HEK293 (cell line): ENCODE measurements around the gene COMMD8.
A peak's percentile ranks its signal among the peaks of the same experiment; 100 is the strongest.

ENCODE experiments used
- GLI4 ChIP-seq: fragments of 450-650 bp; formaldehyde crosslinking; IDR thresholded peaks from 2 replicates; pipeline ENCODE4 v1.5.1; 2016; ENCODE audit warnings: missing biosample characterization, missing genetic modification characterization
- IKZF3 ChIP-seq: fragments of 450-650 bp; IDR thresholded peaks from 2 replicates; pipeline ENCODE4 v1.5.0; 2018; ENCODE audit warnings: missing biosample characterization, mild to moderate bottlenecking, missing genetic modification characterization, moderate library complexity
- KLF9 ChIP-seq: fragments of 450-650 bp; formaldehyde crosslinking; IDR thresholded peaks from 2 replicates; pipeline ENCODE4 v1.5.1; 2016; ENCODE audit warnings: missing biosample characterization, missing genetic modification characterization, low read depth
- PRDM1 ChIP-seq: fragments of 450-650 bp; formaldehyde crosslinking; IDR thresholded peaks from 2 replicates; pipeline ENCODE4; 2016; ENCODE audit warnings: missing biosample characterization, missing genetic modification characterization
- PRDM6 ChIP-seq: fragments of 450-650 bp; formaldehyde crosslinking; IDR thresholded peaks from 2 replicates; pipeline ENCODE4 v1.5.1; 2017; ENCODE audit warnings: missing biosample characterization, missing genetic modification characterization
- SP7 ChIP-seq: fragments of 450-650 bp; formaldehyde crosslinking; IDR thresholded peaks from 2 replicates; pipeline ENCODE4 v1.5.1; 2016; ENCODE audit warnings: missing biosample characterization, missing genetic modification characterization
- TSHZ1 ChIP-seq: fragments of 450-650 bp; formaldehyde crosslinking; IDR thresholded peaks from 2 replicates; pipeline ENCODE4 v1.5.1; 2016; ENCODE audit warnings: missing biosample characterization, missing genetic modification characterization, borderline replicate concordance
- ZBTB17 ChIP-seq: fragments of 450-650 bp; formaldehyde crosslinking; IDR thresholded peaks from 2 replicates; pipeline ENCODE4 v1.5.1; 2016; ENCODE audit warnings: missing biosample characterization, missing genetic modification characterization
- ZBTB20 ChIP-seq: fragments of 450-650 bp; formaldehyde crosslinking; IDR thresholded peaks from 2 replicates; pipeline ENCODE4 v1.5.1; 2016; ENCODE audit warnings: missing biosample characterization, missing genetic modification characterization
- ZBTB6 ChIP-seq: fragments of 450-650 bp; formaldehyde crosslinking; IDR thresholded peaks from 2 replicates; pipeline ENCODE4 v1.5.1; 2017; ENCODE audit warnings: missing biosample characterization, missing genetic modification characterization
- ZNF10 ChIP-seq: fragments of 450-650 bp; formaldehyde crosslinking; IDR thresholded peaks from 2 replicates; pipeline ENCODE4 v1.5.1; 2017; ENCODE audit warnings: missing biosample characterization, missing genetic modification characterization
- ZNF112 ChIP-seq: fragments of 450-650 bp; formaldehyde crosslinking; IDR thresholded peaks from 2 replicates; pipeline ENCODE4 v1.5.0; 2017; ENCODE audit warnings: missing biosample characterization, missing genetic modification characterization
- ZNF292 ChIP-seq: fragments of 450-650 bp; formaldehyde crosslinking; IDR thresholded peaks from 2 replicates; pipeline ENCODE4 v1.5.1; 2016; ENCODE audit warnings: low read depth, missing biosample characterization, missing genetic modification characterization, borderline replicate concordance
- ZNF311 ChIP-seq: fragments of 450-650 bp; formaldehyde crosslinking; IDR thresholded peaks from 2 replicates; pipeline ENCODE4 v1.5.1; 2017; ENCODE audit warnings: missing biosample characterization, missing genetic modification characterization, borderline replicate concordance
- ZNF366 ChIP-seq: fragments of 450-650 bp; formaldehyde crosslinking; conservative IDR thresholded peaks from 2 replicates; pipeline ENCODE4 v1.5.1; 2016; ENCODE audit warnings: missing biosample characterization, missing genetic modification characterization
- ZNF513 ChIP-seq: fragments of 450-650 bp; IDR thresholded peaks from 2 replicates; pipeline ENCODE4 v1.5.1; 2018; ENCODE audit warnings: missing biosample characterization, missing genetic modification characterization
- ZNF549 ChIP-seq: fragments of 450-650 bp; IDR thresholded peaks from 2 replicates; pipeline ENCODE4 v1.5.1; 2018; ENCODE audit warnings: missing biosample characterization, missing genetic modification characterization, mild to moderate bottlenecking, inconsistent platforms, moderate library complexity
- ZNF600 ChIP-seq: fragments of 450-650 bp; formaldehyde crosslinking; IDR thresholded peaks from 2 replicates; pipeline ENCODE4 v1.5.1; 2016; ENCODE audit warnings: missing biosample characterization, missing genetic modification characterization
- ZNF610 ChIP-seq: fragments of 450-650 bp; formaldehyde crosslinking; IDR thresholded peaks from 2 replicates; pipeline ENCODE4 v1.5.1; 2016; ENCODE audit warnings: missing biosample characterization, missing genetic modification characterization, borderline replicate concordance
- ZSCAN30 ChIP-seq: fragments of 450-650 bp; IDR thresholded peaks from 2 replicates; pipeline ENCODE4 v1.5.1; 2018; ENCODE audit warnings: missing biosample characterization, mild to moderate bottlenecking, missing genetic modification characterization, moderate library complexity
- TF ChIP-seq, protein P1 (sequence below): fragments of 450-650 bp; formaldehyde crosslinking; IDR thresholded peaks from 2 replicates; pipeline ENCODE4 v1.5.1; 2017; ENCODE audit warnings: missing biosample characterization, missing genetic modification characterization
- TF ChIP-seq, protein P2 (sequence below): fragments of 450-650 bp; IDR thresholded peaks from 2 replicates; pipeline ENCODE4 v1.5.1; 2018; ENCODE audit warnings: missing biosample characterization, mild to moderate bottlenecking, missing genetic modification characterization
- TF ChIP-seq, protein P3 (sequence below): fragments of 450-650 bp; formaldehyde crosslinking; conservative IDR thresholded peaks from 2 replicates; pipeline ENCODE4 v1.5.1; 2016; ENCODE audit warnings: low read depth, missing biosample characterization, missing genetic modification characterization

The COMMD8 gene

GRCh38 chr4:47485047-47485692, 21.7 kb upstream of the COMMD8 start, which contains the start of gene ATP10D (continued):
- TF ChIP-seq ZNF513 (tag by site-specific recombination) (no peak), ZNF292 (tag by site-specific recombination) (no peak), SP7 (tag by site-specific recombination) (no peak), ZNF610 (tag by site-specific recombination) (no peak), ZBTB20 (tag by site-specific recombination) (peak; percentile 46; the same call in 1 of the 2 replicates), ZNF10 (tag by site-specific recombination) (no peak), ZNF366 (tag by site-specific recombination) (peak; percentile 39; the same call in 1 of the 2 replicates), KLF9 (tag by site-specific recombination) (peak; percentile 58; the same call in 1 of the 2 replicates), ZNF600 (tag by site-specific recombination) (peak; percentile 90), GLI4 (tag by site-specific recombination) (no peak), ZBTB17 (peak; percentile 88), PRDM1 (tag by site-specific recombination) (peak; percentile 84), ZNF311 (no peak), ZNF549 (no peak), IKZF3 (tag by site-specific recombination) (no peak), PRDM6 (tag by site-specific recombination) (no peak), ZBTB6 (tag by site-specific recombination) (peak; percentile 90), TSHZ1 (no peak), ZNF112 (no peak), ZSCAN30 (tag by site-specific recombination) (no peak)
- TF ChIP-seq, protein P1, sequence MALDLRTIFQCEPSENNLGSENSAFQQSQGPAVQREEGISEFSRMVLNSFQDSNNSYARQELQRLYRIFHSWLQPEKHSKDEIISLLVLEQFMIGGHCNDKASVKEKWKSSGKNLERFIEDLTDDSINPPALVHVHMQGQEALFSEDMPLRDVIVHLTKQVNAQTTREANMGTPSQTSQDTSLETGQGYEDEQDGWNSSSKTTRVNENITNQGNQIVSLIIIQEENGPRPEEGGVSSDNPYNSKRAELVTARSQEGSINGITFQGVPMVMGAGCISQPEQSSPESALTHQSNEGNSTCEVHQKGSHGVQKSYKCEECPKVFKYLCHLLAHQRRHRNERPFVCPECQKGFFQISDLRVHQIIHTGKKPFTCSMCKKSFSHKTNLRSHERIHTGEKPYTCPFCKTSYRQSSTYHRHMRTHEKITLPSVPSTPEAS, result peak; percentile 65
- TF ChIP-seq, protein P2, sequence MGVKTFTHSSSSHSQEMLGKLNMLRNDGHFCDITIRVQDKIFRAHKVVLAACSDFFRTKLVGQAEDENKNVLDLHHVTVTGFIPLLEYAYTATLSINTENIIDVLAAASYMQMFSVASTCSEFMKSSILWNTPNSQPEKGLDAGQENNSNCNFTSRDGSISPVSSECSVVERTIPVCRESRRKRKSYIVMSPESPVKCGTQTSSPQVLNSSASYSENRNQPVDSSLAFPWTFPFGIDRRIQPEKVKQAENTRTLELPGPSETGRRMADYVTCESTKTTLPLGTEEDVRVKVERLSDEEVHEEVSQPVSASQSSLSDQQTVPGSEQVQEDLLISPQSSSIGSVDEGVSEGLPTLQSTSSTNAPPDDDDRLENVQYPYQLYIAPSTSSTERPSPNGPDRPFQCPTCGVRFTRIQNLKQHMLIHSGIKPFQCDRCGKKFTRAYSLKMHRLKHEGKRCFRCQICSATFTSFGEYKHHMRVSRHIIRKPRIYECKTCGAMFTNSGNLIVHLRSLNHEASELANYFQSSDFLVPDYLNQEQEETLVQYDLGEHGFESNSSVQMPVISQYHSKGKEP, result no peak
- TF ChIP-seq, protein P3, sequence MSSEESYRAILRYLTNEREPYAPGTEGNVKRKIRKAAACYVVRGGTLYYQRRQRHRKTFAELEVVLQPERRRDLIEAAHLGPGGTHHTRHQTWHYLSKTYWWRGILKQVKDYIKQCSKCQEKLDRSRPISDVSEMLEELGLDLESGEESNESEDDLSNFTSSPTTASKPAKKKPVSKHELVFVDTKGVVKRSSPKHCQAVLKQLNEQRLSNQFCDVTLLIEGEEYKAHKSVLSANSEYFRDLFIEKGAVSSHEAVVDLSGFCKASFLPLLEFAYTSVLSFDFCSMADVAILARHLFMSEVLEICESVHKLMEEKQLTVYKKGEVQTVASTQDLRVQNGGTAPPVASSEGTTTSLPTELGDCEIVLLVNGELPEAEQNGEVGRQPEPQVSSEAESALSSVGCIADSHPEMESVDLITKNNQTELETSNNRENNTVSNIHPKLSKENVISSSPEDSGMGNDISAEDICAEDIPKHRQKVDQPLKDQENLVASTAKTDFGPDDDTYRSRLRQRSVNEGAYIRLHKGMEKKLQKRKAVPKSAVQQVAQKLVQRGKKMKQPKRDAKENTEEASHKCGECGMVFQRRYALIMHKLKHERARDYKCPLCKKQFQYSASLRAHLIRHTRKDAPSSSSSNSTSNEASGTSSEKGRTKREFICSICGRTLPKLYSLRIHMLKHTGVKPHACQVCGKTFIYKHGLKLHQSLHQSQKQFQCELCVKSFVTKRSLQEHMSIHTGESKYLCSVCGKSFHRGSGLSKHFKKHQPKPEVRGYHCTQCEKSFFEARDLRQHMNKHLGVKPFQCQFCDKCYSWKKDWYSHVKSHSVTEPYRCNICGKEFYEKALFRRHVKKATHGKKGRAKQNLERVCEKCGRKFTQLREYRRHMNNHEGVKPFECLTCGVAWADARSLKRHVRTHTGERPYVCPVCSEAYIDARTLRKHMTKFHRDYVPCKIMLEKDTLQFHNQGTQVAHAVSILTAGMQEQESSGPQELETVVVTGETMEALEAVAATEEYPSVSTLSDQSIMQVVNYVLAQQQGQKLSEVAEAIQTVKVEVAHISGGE, result no peak
